Skeletal muscle cell (primary cell): ENCODE results near the gene CETP.
"Not testable (repeated sequence)": the region's sequence is repeated elsewhere in the genome, so short reads cannot be mapped to it uniquely, and the experiment has no call there.

Experiments used
- DNase-seq: peaks from one replicate; pipeline ENCODE4 v3.0.0-alpha.2; 2010; ENCODE audit warnings: low read depth
- H3K4me3 ChIP-seq: 2 replicates; pipeline ENCODE4 v1.5.1; 2011; ENCODE audit warnings: low read depth, mild to moderate bottlenecking, control low read depth, low read length, moderate library complexity

CETP gene

GRCh38 chr16:56990407-56991286 lies 28.9 kb downstream of the CETP start:
- H3K4me3 ChIP-seq = no peak overlapping the region
- DNase-seq = no peak

GRCh38 chr16:56992431-56992830 lies 30.7 kb downstream of the CETP start:
- H3K4me3 ChIP-seq, DNase-seq: not testable (repeated sequence)

GRCh38 chr16:56993204-56993603 lies 31.5 kb downstream of the CETP start:
- no peak for DNase-seq
- no peak overlapping the region for H3K4me3 ChIP-seq

GRCh38 chr16:56994311-56994710 lies 32.6 kb downstream of the CETP start:
- no peak overlapping the region for H3K4me3 ChIP-seq
- DNase-seq = no peak

GRCh38 chr16:56995136-56995805 lies 33.5 kb downstream of the CETP start:
- DNase-seq = no peak
- no peak overlapping the region for H3K4me3 ChIP-seq

- H3K4me3 ChIP-seq = no peak overlapping the region
- DNase-seq = no peak
These were observed 35.5 kb downstream of the CETP start for GRCh38 chr16:56997264-56997663.

GRCh38 chr16:56997931-56998330 lies 36.2 kb downstream of the CETP start:
- no peak for DNase-seq
- no peak overlapping the region for H3K4me3 ChIP-seq

- DNase-seq = no peak
- no peak overlapping the region for H3K4me3 ChIP-seq
These were observed 36.6 kb downstream of the CETP start for GRCh38 chr16:56998352-56998751.

- no peak overlapping the region for H3K4me3 ChIP-seq
- no peak for DNase-seq
These were observed 37.1 kb downstream of the CETP start for GRCh38 chr16:56998861-56999260.

- no peak for DNase-seq
- H3K4me3 ChIP-seq = no peak overlapping the region
These were observed 37.9 kb downstream of the CETP start for GRCh38 chr16:56999409-57000270.

GRCh38 chr16:57000271-57001025 lies 38.7 kb downstream of the CETP start:
- DNase-seq = peak; percentile 84
- H3K4me3 ChIP-seq = no peak overlapping the region

GRCh38 chr16:57001026-57001679 lies 39.4 kb downstream of the CETP start:
- DNase-seq = no peak
- no peak overlapping the region for H3K4me3 ChIP-seq

- no peak for DNase-seq
- no peak overlapping the region for H3K4me3 ChIP-seq
These were observed 42.0 kb downstream of the CETP start for GRCh38 chr16:57003439-57004386.

GRCh38 chr16:57004387-57005250 lies 42.9 kb downstream of the CETP start:
- H3K4me3 ChIP-seq = no peak overlapping the region
- no peak for DNase-seq

GRCh38 chr16:57005597-57005996 lies 43.8 kb downstream of the CETP start:
- not testable (repeated sequence) for H3K4me3 ChIP-seq, DNase-seq

GRCh38 chr16:57007050-57007449 lies 45.3 kb downstream of the CETP start:
- no peak overlapping the region for H3K4me3 ChIP-seq
- DNase-seq = no peak

- no peak for DNase-seq
- H3K4me3 ChIP-seq = no peak overlapping the region
These were observed 45.8 kb downstream of the CETP start for GRCh38 chr16:57007530-57007929.
